Progenitor cell of endocrine pancreas (in vitro differentiated cells): ENCODE data around the gene CCDC85C. TPM values are rescaled to one million over a fixed set of nuclear protein-coding genes. Genes with fewer than 3 reads are reported as not detected.

Experiments used
- DNase-seq: peaks from one replicate; pipeline ENCODE4 v3.0.0; 2021; ENCODE audit warnings: low spot score; ENCODE audit not compliant: unreplicated experiment
- H3K27ac Mint-ChIP-seq: 2 replicates; pipeline ENCODE4 v1.8.0; 2021; ENCODE audit warnings: mild to moderate bottlenecking, moderate library complexity, mixed read lengths
- H3K27me3 Mint-ChIP-seq: 2 replicates; pipeline ENCODE4 v1.8.0; 2021; ENCODE audit warnings: mixed read lengths
- H3K36me3 Mint-ChIP-seq: 2 replicates; pipeline ENCODE4 v1.8.0; 2022; ENCODE audit warnings: mixed read lengths; ENCODE audit not compliant: insufficient read depth
- H3K4me1 Mint-ChIP-seq: 2 replicates; pipeline ENCODE4 v1.8.0; 2021; ENCODE audit warnings: low read depth, mixed read lengths
- H3K4me3 Mint-ChIP-seq: 2 replicates; pipeline ENCODE4 v1.8.0; 2021; ENCODE audit warnings: low read depth, mild to moderate bottlenecking, moderate library complexity, mixed read lengths
- H3K9me3 Mint-ChIP-seq: 2 replicates; pipeline ENCODE4 v1.8.0; 2021; ENCODE audit warnings: low read depth, mixed read lengths
- CTCF ChIP-seq: fragments of 200-600 bp; sonication (generic); IDR thresholded peaks from one replicate; pipeline ENCODE4 v1.5.0; 2021; ENCODE audit warnings: antibody characterized with exemption, mild to moderate bottlenecking; ENCODE audit not compliant: unreplicated experiment
- total RNA-seq: library from RNA; stranded (reverse); gene quantifications from 2 replicates; pipeline ENCODE4 v1.2.1, GENCODE V29; 2021

CCDC85C gene
- total RNA-seq, 1 donor from 2014 or later = 44.9 TPM

- H3K4me3 Mint-ChIP-seq = no peak overlapping the region
- peaks cover 42% of the 10 kb centered on the region for H3K4me1 Mint-ChIP-seq
- no peak overlapping the region for H3K27ac Mint-ChIP-seq
- no peak for TF ChIP-seq CTCF
- no peaks in the 10 kb centered on the region for H3K9me3 Mint-ChIP-seq
- H3K36me3 Mint-ChIP-seq = no peaks in the 10 kb centered on the region
- H3K27me3 Mint-ChIP-seq = no peaks in the 10 kb centered on the region
- no peak for DNase-seq
Measured at GRCh38 chr14:99595524-99595923, 8.5 kb downstream of the CCDC85C start.

- H3K4me3 Mint-ChIP-seq = no peak overlapping the region
- no peak for DNase-seq
- no peaks in the 10 kb centered on the region for H3K36me3 Mint-ChIP-seq
- no peak for TF ChIP-seq CTCF
- no peaks in the 10 kb centered on the region for H3K27me3 Mint-ChIP-seq
- H3K9me3 Mint-ChIP-seq = no peaks in the 10 kb centered on the region
- peaks cover 38% of the 10 kb centered on the region for H3K4me1 Mint-ChIP-seq
- no peak overlapping the region for H3K27ac Mint-ChIP-seq
Measured at GRCh38 chr14:99595034-99595433, 9.0 kb downstream of the CCDC85C start.

- Mint-ChIP-seq H3K27me3 (no peaks in the 10 kb centered on the region), H3K36me3 (no peaks in the 10 kb centered on the region), H3K4me1 (peaks cover 37% of the 10 kb centered on the region), H3K27ac (no peak overlapping the region), H3K9me3 (no peaks in the 10 kb centered on the region), H3K4me3 (no peak overlapping the region)
- no peak for DNase-seq
- TF ChIP-seq CTCF = no peak
Measured at GRCh38 chr14:99593971-99594841, 9.8 kb downstream of the CCDC85C start.

- H3K27ac Mint-ChIP-seq = no peak overlapping the region
Measured at GRCh38 chr14:99592933-99593753, 10.9 kb downstream of the CCDC85C start.

More at GRCh38 chr14:99592933-99593753, 10.9 kb downstream of the CCDC85C start:
- no peaks in the 10 kb centered on the region for H3K27me3 Mint-ChIP-seq
- no peak for DNase-seq
- no peak overlapping the region for H3K4me3 Mint-ChIP-seq
- H3K4me1 Mint-ChIP-seq = peaks cover 35% of the 10 kb centered on the region
- no peak for TF ChIP-seq CTCF
- H3K36me3 Mint-ChIP-seq = no peaks in the 10 kb centered on the region
- H3K9me3 Mint-ChIP-seq = no peaks in the 10 kb centered on the region
